K562 (cell line): ENCODE measurements around the gene SHISA7. TPM values are rescaled to one million over a fixed set of nuclear protein-coding genes. Genes with fewer than 3 reads are reported as not detected.
"Not testable (repeated sequence)": the region's sequence is repeated elsewhere in the genome, so short reads cannot be mapped to it uniquely, and the experiment has no call there.

Experiments used
- ATAC-seq: fragments of 200-7000 bp; cut with Tn5 transposase; 3 replicates; pipeline ENCODE4 v1.9.1; 2020; ENCODE audit warnings: moderate library complexity
- BruUV-seq: library from RNA; stranded (reverse); fragments of 400-500 nt; replicated peaks from 2 replicates; lab custom pipeline; 2021; lab: Mats Ljungman, UMichigan
- CTCF ChIA-PET: fragments of 300-600 bp; formaldehyde crosslinking; extraction: SDS; loops from one replicate; lab custom pipeline; 2021; ENCODE audit warnings: low intra/inter-chr PET ratio; lab: Yijun Ruan, JAX
- POLR2A ChIA-PET: fragments of 300-600, 350-650 bp; sonication (Branson Sonifier 250); formaldehyde crosslinking; extraction: SDS; loops from one replicate; lab custom pipeline; 2021; ENCODE audit warnings: antibody characterized with exemption, inconsistent platforms; lab: Yijun Ruan, JAX
- DNase-seq, 4 experiments: peaks; one replicate each; pipeline versions ENCODE4 v3.0.0 to v3.0.0-alpha.2; 2011 to 2018; ENCODE audit warnings: low spot score in 3 of 4, mixed read lengths in 3 of 4; ENCODE audit errors: extremely low read depth in 1 of 4
- FAIRE-seq: peaks from 2 replicates; lab custom pipeline; 2011; peaks lifted over from hg19 to GRCh38; lab: Jason Lieb, UNC
- H2AFZ ChIP-seq: 2 replicates; pipeline ENCODE4 v1.6.0; 2011; ENCODE audit warnings: low read depth, low read length, control low read depth, inconsistent platforms
- H3K27ac ChIP-seq: fragments of 200-600 bp; 3 replicates; pipeline ENCODE4 v1.8.0; 2011; ENCODE audit warnings: low read depth, mild to moderate bottlenecking, control low read depth, inconsistent platforms, low read length, moderate library complexity, mixed read lengths; ENCODE audit errors: extremely low read depth
- H3K27me3 ChIP-seq, 2 experiments: fragments of 300-600 bp in 1 of 2; 2 replicates in 1 of 2; 3 replicates in 1 of 2; pipeline versions ENCODE4 v1.6.0 to v1.8.0; 2011; ENCODE audit warnings: inconsistent platforms in 2 of 2, low read length in 2 of 2, mild to moderate bottlenecking in 1 of 2, mixed read lengths in 1 of 2, moderate library complexity in 1 of 2; ENCODE audit not compliant: control insufficient read depth in 2 of 2, insufficient read depth in 2 of 2
- H3K36me3 ChIP-seq: fragments of 300-600 bp; 3 replicates; pipeline ENCODE4 v1.8.0; 2011; ENCODE audit warnings: mild to moderate bottlenecking, low read length, inconsistent platforms; ENCODE audit not compliant: control insufficient read depth, insufficient read depth
- H3K4me1 ChIP-seq, 2 experiments: fragments of 200-600 bp in 1 of 2; replicated peaks in 1 of 2; 2 replicates in 1 of 2; 3 replicates in 1 of 2; pipeline versions ENCODE4 v1.5.1 to v1.8.0; 2011; ENCODE audit warnings: inconsistent platforms in 2 of 2, low read length in 2 of 2, mild to moderate bottlenecking in 1 of 2, mixed read lengths in 1 of 2, moderate library complexity in 1 of 2; ENCODE audit not compliant: control insufficient read depth in 2 of 2, insufficient read depth in 2 of 2
- H3K4me2 ChIP-seq: 2 replicates; pipeline ENCODE4 v1.6.1; 2011; ENCODE audit warnings: low read length, control low read depth, inconsistent platforms, mixed read lengths; ENCODE audit not compliant: insufficient read depth
- H3K4me3 ChIP-seq: fragments of 200-600 bp; sonication (generic), shearing (Covaris generic); 2 replicates; pipeline ENCODE4 v1.5.1; 2016; ENCODE audit warnings: control low read depth, inconsistent platforms
- H3K79me2 ChIP-seq: fragments of 200-600 bp; 3 replicates; pipeline ENCODE4 v1.8.0; 2011; ENCODE audit warnings: low read length, inconsistent platforms; ENCODE audit not compliant: control insufficient read depth, insufficient read depth
- H3K9ac ChIP-seq, 2 experiments: 2 replicates each; pipeline versions ENCODE4 v1.6.0 to v1.6.1; 2011; ENCODE audit warnings: low read depth in 2 of 2, low read length in 2 of 2, control low read depth in 1 of 2, inconsistent platforms in 1 of 2, mild to moderate bottlenecking in 1 of 2, mixed read lengths in 1 of 2; ENCODE audit not compliant: insufficient read depth in 1 of 2
- H3K9me1 ChIP-seq: one replicate; pipeline ENCODE4 v1.6.0; 2011; ENCODE audit warnings: inconsistent platforms, mild to moderate bottlenecking, low read length, moderate library complexity; ENCODE audit not compliant: control insufficient read depth, insufficient read depth
- H3K9me3 ChIP-seq: replicated peaks from 2 replicates; pipeline ENCODE4 v1.5.1; 2011; ENCODE audit warnings: low read depth, low read length, inconsistent platforms; ENCODE audit not compliant: control insufficient read depth, insufficient read depth
- H4K20me1 ChIP-seq: replicated peaks from 2 replicates; pipeline ENCODE4 v1.6.1; 2011; ENCODE audit warnings: low read length, inconsistent platforms, mixed read lengths; ENCODE audit not compliant: control insufficient read depth, insufficient read depth
- ADNP ChIP-seq: fragments of 200-800 bp; sonication (Bioruptor generic); IDR thresholded peaks from 2 replicates; pipeline ENCODE4 v1.6.1; 2016; ENCODE audit warnings: missing genetic modification characterization, missing compliant biosample characterization
- CBX1 ChIP-seq: sonication (generic); IDR thresholded peaks from 2 replicates; pipeline ENCODE4 v1.6.1; 2016; ENCODE audit warnings: antibody characterized with exemption, low read depth, mild to moderate bottlenecking
- CHD4 ChIP-seq: fragments of 200-600 bp; sonication (generic); IDR thresholded peaks from 3 replicates; pipeline ENCODE4 v1.6.1; 2012; ENCODE audit warnings: low read depth, mild to moderate bottlenecking, mixed read lengths, low read length, inconsistent platforms; ENCODE audit not compliant: insufficient read depth, insufficient replicate concordance, poor library complexity, severe bottlenecking
- PHF20 ChIP-seq: fragments of 450-650 bp; IDR thresholded peaks from 2 replicates; pipeline ENCODE4 v1.6.1; 2018; ENCODE audit not compliant: partially characterized antibody
- SP1 ChIP-seq: sonication (generic); formaldehyde crosslinking; IDR thresholded peaks from 2 replicates; pipeline ENCODE4 v1.8.1; 2022; ENCODE audit warnings: mild to moderate bottlenecking, missing genetic modification reagents
- ZNF740 ChIP-seq, 3 experiments: fragments of 200-800 bp in 1 of 3; sonication (Bioruptor generic) in 1 of 3; sonication (generic) in 1 of 3; formaldehyde crosslinking in 1 of 3; IDR thresholded peaks; 2 replicates each; pipeline versions ENCODE4 v1.6.1 to v1.8.0; 2016 to 2022; ENCODE audit warnings: mild to moderate bottlenecking in 2 of 3, missing compliant biosample characterization in 2 of 3, missing genetic modification characterization in 2 of 3, missing genetic modification reagents in 1 of 3
- WGBS: fragments of 100-300 bp; shearing (Covaris generic); methylation state at CpG from one replicate; pipeline ENCODE4 v1.1.6; 2016; ENCODE audit warnings: low coverage, mixed read lengths; ENCODE audit not compliant: insufficient coverage; ENCODE audit errors: missing lambda C conversion rate; 5-methylcytosine and 5-hydroxymethylcytosine counted together
- in situ Hi-C: fragments of 300-500 bp; cut with MboI; formaldehyde crosslinking; loops from 4 replicates; pipeline ENCODE4 v1.15.0; 2018; ENCODE audit warnings: inconsistent platforms, mixed read lengths
- intact Hi-C: fragments of 100-400 bp; cut with micrococcal nuclease; formaldehyde crosslinking; loops from 2 replicates; pipeline ENCODE4 v1.14.2; 2022
- polyA plus RNA-seq, 8 experiments: library from polyadenylated mRNA; depleted of rRNA in 4 of 8; stranded (reverse) in 5 of 8; unstranded in 3 of 8; fragments of >200 nt; fragmentation: Nextera tagmentation in 2 of 8; fragmentation: Illumina TruSeq in 1 of 8; extraction: Ambion mirVana in 2 of 8; extraction: Trizol in 1 of 8; gene quantifications; 2 replicates each; pipeline versions ENCODE4 v1.2.1 to v1.2.3, GENCODE V29; 2011 to 2014; ENCODE audit warnings: inconsistent platforms in 1 of 8, missing spikeins in 1 of 8
- total RNA-seq, 7 experiments: library from RNA; depleted of rRNA in 6 of 7; stranded (reverse); fragments of >200 nt in 6 of 7; fragmentation: Illumina TruSeq in 2 of 7; extraction: Trizol in 2 of 7; gene quantifications; 2 replicates each; pipeline versions ENCODE4 v1.2.1 to v1.2.3, GENCODE V29; 2011 to 2021; ENCODE audit warnings: low replicate concordance in 1 of 7

The SHISA7 gene
- total and polyA plus RNA-seq, 9 of the 15 experiments (the other 6 are each of a cell fraction or from before 2014, with no cell fraction given): 0.01 to 0.40 (median 0.07) TPM

GRCh38 chr19:55448175-55448490 is 5.0 kb upstream of the SHISA7 start:
- POLR2A ChIA-PET: interaction anchor here (1.0 kb wide), 1 partner anchor 41 kb away, joined by 3 read pairs; the partner anchor contains the start of gene UBE2S

More at GRCh38 chr19:55448175-55448490, 5.0 kb upstream of the SHISA7 start:
- Histone ChIP-seq H3K9ac (peak overlapping the region in 1 of 2 experiments; percentile 83; a peak in 1 of 4 replicates), H3K27me3 (peaks cover 6 to 37% of the 10 kb centered on the region in 2 experiments), H2AFZ (peak overlapping the region; percentile 44; the same call in 1 of the 2 replicates), H3K4me1 (peaks cover 11 to 62% of the 10 kb centered on the region in 2 experiments), H3K4me2 (peak overlapping the region; percentile 24; the same call in 1 of the 2 replicates)
- H3K9me3 ChIP-seq, H3K9me1 ChIP-seq, H3K79me2 ChIP-seq, CTCF ChIA-PET, H3K27ac ChIP-seq, FAIRE-seq, DNase-seq, H4K20me1 ChIP-seq, ATAC-seq, H3K36me3 ChIP-seq, BruUV-seq, H3K4me3 ChIP-seq, intact Hi-C loops: not testable (repeated sequence)
- 37% methylated on average over 2 of the region's 5 CpGs for WGBS
- in situ Hi-C loops: loop anchor here (25.0 kb wide), 1 partner anchor 786 kb away; the partner anchor contains the start of gene LILRB4
- TF ChIP-seq SP1 (CRISPR knock-in tag): 0 out of 2 replicates have a peak, but pooled peaks have one; percentile 6
- peak; percentile 57; the same call in 1 of the 2 replicates for TF ChIP-seq CBX1
- TF ChIP-seq ADNP (tag): peak; percentile 73; the same call in 1 of the 2 replicates
- TF ChIP-seq ZNF740 (CRISPR knock-in tag; IDR thresholded peaks at IDR 0.05): peak; percentile 88
- peak in 1 of 2 experiments; percentile 17; a peak in 1 of 4 replicates for TF ChIP-seq ZNF740 (tag; IDR thresholded peaks at IDR 0.05)
- peak; percentile 19 for TF ChIP-seq CHD4
- peak; percentile 58 for TF ChIP-seq PHF20
